Memory B cell (primary cell): ENCODE data around the gene RAP1GAP2.

Experiments used
- ATAC-seq: fragments of 150-1000 bp; cut with Tn5 transposase; 2 replicates; pipeline ENCODE4 v1.10.0; 2021; ENCODE audit warnings: low read depth, mild to moderate bottlenecking, moderate library complexity
- DNase-seq, 2 donors: peaks; one replicate each; pipeline ENCODE4 v3.0.0; 2022; ENCODE audit warnings: low spot score in 2 of 2
- H3K27ac Mint-ChIP-seq: one replicate; pipeline ENCODE4 v1.8.0; 2022; ENCODE audit warnings: mild to moderate bottlenecking, moderate library complexity, mixed read lengths
- H3K27me3 Mint-ChIP-seq: one replicate; pipeline ENCODE4 v1.8.0; 2022; ENCODE audit warnings: mixed read lengths
- H3K36me3 Mint-ChIP-seq: one replicate; pipeline ENCODE4 v1.8.0; 2022; ENCODE audit warnings: mild to moderate bottlenecking, mixed read lengths
- H3K4me1 Mint-ChIP-seq: one replicate; pipeline ENCODE4 v1.8.0; 2022; ENCODE audit warnings: mixed read lengths
- H3K4me3 Mint-ChIP-seq: one replicate; pipeline ENCODE4 v1.8.0; 2022; ENCODE audit warnings: mild to moderate bottlenecking, moderate library complexity, mixed read lengths
- H3K9me3 Mint-ChIP-seq: one replicate; pipeline ENCODE4 v1.8.0; 2022; ENCODE audit warnings: mixed read lengths

Gene RAP1GAP2

GRCh38 chr17:2797637-2798036, 1.4 kb downstream of the RAP1GAP2 start:
- peaks cover 10% of the 10 kb centered on the region for H3K36me3 Mint-ChIP-seq
- no peaks in the 10 kb centered on the region for H3K9me3 Mint-ChIP-seq
- peaks cover 49% of the 10 kb centered on the region for H3K4me1 Mint-ChIP-seq
- peak overlapping the region; percentile 25 for H3K27ac Mint-ChIP-seq
- H3K4me3 Mint-ChIP-seq, result peak overlapping the region; percentile 94
- DNase-seq, result no peak
- ATAC-seq, result no peak
- H3K27me3 Mint-ChIP-seq, result no peaks in the 10 kb centered on the region

GRCh38 chr17:2798188-2798587, 1.9 kb downstream of the RAP1GAP2 start:
- H3K4me1 Mint-ChIP-seq, result peaks cover 51% of the 10 kb centered on the region
- no peak overlapping the region for H3K27ac Mint-ChIP-seq
- peak overlapping the region; percentile 94 for H3K4me3 Mint-ChIP-seq
- H3K9me3 Mint-ChIP-seq, result no peaks in the 10 kb centered on the region
- H3K36me3 Mint-ChIP-seq, result peaks cover 13% of the 10 kb centered on the region
- ATAC-seq, result no peak
- no peak for DNase-seq
- no peaks in the 10 kb centered on the region for H3K27me3 Mint-ChIP-seq

- Mint-ChIP-seq H3K4me3 (no peak overlapping the region), H3K9me3 (no peaks in the 10 kb centered on the region), H3K27ac (no peak overlapping the region), H3K4me1 (peaks cover 49% of the 10 kb centered on the region), H3K27me3 (no peaks in the 10 kb centered on the region), H3K36me3 (peaks cover 16% of the 10 kb centered on the region)
- ATAC-seq (no peak), DNase-seq (no peak)
Measured at GRCh38 chr17:2798678-2799077, 2.4 kb downstream of the RAP1GAP2 start.

DNA sequence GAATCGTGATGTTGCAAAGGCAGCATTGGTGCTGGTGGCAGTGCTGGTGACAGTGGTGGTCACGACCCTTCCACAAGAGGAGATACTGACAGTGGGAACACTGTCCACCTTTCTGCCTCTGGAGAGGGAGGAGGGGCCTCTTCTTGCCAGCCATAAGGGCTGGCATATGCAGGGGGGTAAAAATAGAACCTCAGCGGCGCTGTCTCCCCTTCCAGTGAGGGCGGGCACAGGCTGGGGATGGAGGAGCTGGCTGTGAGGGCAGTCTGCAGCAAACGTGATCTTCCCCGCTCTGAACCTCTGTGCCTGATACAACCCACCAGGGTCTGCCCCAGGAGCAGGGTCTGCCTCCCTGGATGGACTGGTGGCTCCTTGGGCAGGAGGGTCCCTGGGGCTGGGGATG, 3.4 kb downstream of the RAP1GAP2 start:
- DNase-seq, result no peak
- ATAC-seq, result no peak
- peaks cover 17% of the 10 kb centered on the region for H3K36me3 Mint-ChIP-seq
- no peaks in the 10 kb centered on the region for H3K9me3 Mint-ChIP-seq
- peaks cover 40% of the 10 kb centered on the region for H3K4me1 Mint-ChIP-seq
- H3K4me3 Mint-ChIP-seq, result no peak overlapping the region
- no peak overlapping the region for H3K27ac Mint-ChIP-seq
- H3K27me3 Mint-ChIP-seq, result no peaks in the 10 kb centered on the region

DNA sequence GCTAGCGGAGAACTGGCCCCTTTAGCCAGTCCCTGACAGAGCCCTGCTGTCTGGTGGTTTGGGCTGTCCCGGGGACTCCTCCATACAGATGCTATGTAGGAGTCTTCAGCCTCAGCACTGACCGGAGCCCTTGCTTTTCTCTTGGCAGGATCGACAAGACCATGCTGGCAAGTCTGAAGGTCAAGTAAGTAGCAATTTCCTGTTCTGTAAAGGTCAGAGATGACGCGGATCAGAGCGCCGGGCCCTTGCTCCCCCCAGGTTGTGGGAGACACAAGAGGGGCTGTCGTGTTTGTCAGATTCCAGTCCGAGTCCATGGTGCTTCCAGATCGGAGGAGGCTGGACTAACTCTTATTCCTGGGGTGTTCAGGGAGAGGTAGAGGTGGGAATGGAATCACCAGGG, 4.1 kb downstream of the RAP1GAP2 start:
- H3K4me1 Mint-ChIP-seq, result peaks cover 36% of the 10 kb centered on the region
- no peaks in the 10 kb centered on the region for H3K9me3 Mint-ChIP-seq
- H3K36me3 Mint-ChIP-seq, result peaks cover 17% of the 10 kb centered on the region
- H3K27me3 Mint-ChIP-seq, result no peaks in the 10 kb centered on the region
- H3K27ac Mint-ChIP-seq, result no peak overlapping the region
- no peak for DNase-seq
- ATAC-seq, result no peak
- no peak overlapping the region for H3K4me3 Mint-ChIP-seq

DNA sequence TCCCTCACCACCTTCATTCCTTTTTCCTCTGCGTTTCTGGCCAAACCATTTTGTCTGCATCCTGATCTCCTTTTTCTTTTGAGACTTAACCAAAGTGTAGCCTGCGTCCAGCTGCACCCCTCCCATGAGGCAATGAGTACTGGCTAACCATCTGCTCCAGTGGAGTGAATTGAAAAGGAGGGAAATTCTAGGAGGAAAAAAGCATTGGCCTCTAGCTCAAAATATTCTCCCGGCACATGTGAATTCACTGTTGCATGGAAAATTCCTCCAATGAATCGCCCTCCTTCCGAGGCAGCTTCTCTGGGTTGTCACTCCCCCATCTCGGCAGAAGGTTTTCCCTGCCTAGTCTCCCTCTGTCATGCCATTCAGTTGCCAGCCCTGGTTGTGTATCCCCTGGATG, 5.6 kb downstream of the RAP1GAP2 start:
- Mint-ChIP-seq H3K4me3 (no peak overlapping the region), H3K27me3 (no peaks in the 10 kb centered on the region), H3K36me3 (peaks cover 19% of the 10 kb centered on the region), H3K27ac (no peak overlapping the region), H3K9me3 (no peaks in the 10 kb centered on the region), H3K4me1 (peaks cover 28% of the 10 kb centered on the region)
- DNase-seq, result no peak
- no peak for ATAC-seq

DNA sequence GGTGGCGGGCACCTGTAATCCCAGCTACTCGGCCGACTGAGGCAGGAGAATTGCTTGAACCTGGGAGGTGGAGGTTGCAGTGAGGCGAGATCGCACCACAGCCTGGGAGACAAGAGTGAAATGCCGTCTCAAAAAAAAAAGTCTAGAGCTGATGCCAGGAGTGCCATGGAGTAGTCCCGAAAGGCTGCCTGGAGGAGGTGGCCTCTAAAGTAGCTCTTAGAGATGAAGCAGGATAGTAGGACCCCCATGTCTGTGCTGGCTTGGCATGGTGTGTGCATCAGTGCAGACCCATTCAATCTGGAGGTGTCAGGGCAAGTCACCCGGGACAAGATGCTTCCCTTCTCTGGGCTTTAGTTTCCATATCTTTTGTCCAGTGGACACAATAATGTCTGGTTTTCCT, 6.3 kb downstream of the RAP1GAP2 start:
- Mint-ChIP-seq H3K27ac (no peak overlapping the region), H3K9me3 (no peaks in the 10 kb centered on the region), H3K36me3 (peaks cover 19% of the 10 kb centered on the region), H3K4me1 (peaks cover 27% of the 10 kb centered on the region), H3K4me3 (no peak overlapping the region), H3K27me3 (no peaks in the 10 kb centered on the region)
- ATAC-seq (no peak), DNase-seq (no peak)

- Mint-ChIP-seq H3K9me3 (no peaks in the 10 kb centered on the region), H3K27me3 (no peaks in the 10 kb centered on the region), H3K4me1 (peaks cover 23% of the 10 kb centered on the region), H3K4me3 (no peak overlapping the region), H3K27ac (no peak overlapping the region), H3K36me3 (peaks cover 21% of the 10 kb centered on the region)
- DNase-seq (no peak), ATAC-seq (no peak)
Measured at GRCh38 chr17:2803386-2803785, 7.1 kb downstream of the RAP1GAP2 start.

DNA sequence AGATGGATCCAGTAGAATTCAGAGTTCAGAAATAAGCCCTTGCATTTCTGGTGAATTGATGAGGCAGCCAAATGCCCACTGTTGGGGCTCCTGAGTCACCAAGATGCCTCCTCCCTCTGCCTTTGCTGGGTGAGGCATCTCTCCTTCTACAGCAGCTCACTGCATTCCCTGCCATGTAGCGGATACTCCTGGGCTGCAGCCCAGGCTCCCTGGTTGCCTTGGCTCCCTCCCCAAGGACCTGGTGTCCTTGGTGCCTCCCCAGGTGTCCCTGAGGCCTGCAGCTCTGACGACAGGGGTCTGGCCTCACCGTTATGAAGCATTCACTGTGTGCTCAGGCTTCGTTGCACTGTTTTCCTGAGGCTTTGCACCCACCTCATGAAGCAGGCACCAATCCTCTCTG, 7.7 kb downstream of the RAP1GAP2 start:
- Mint-ChIP-seq H3K4me1 (peaks cover 22% of the 10 kb centered on the region), H3K36me3 (peaks cover 21% of the 10 kb centered on the region), H3K27ac (no peak overlapping the region), H3K9me3 (no peaks in the 10 kb centered on the region), H3K4me3 (no peak overlapping the region), H3K27me3 (no peaks in the 10 kb centered on the region)
- DNase-seq (no peak), ATAC-seq (no peak)

DNA sequence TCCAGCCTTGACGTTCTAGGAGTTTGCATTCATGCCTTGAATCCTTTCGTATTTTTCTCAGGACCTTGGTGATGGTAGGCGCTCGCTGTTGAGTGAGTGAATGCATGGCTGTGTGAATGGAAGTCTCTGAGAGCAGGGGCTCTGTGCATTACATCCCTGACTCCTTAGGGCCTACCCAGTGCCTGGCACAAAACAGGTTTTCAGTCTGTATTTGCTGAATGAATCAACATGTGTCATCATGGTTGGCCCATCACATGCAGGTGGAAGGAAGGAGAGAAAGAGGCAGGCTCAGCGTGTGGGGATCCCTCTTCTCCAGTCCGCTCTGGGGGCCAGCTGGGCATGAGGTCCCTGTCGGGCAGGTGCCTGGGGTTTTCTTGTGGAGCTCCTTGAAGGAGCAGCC, 8.7 kb downstream of the RAP1GAP2 start:
- Mint-ChIP-seq H3K9me3 (no peaks in the 10 kb centered on the region), H3K4me3 (no peak overlapping the region), H3K27ac (no peak overlapping the region), H3K4me1 (peaks cover 20% of the 10 kb centered on the region), H3K27me3 (no peaks in the 10 kb centered on the region), H3K36me3 (peaks cover 21% of the 10 kb centered on the region)
- ATAC-seq (no peak), DNase-seq (no peak)

- ATAC-seq, result no peak
- no peaks in the 10 kb centered on the region for H3K9me3 Mint-ChIP-seq
- H3K27me3 Mint-ChIP-seq, result no peaks in the 10 kb centered on the region
- DNase-seq, result no peak
- H3K4me3 Mint-ChIP-seq, result no peak overlapping the region
- H3K36me3 Mint-ChIP-seq, result peaks cover 14% of the 10 kb centered on the region
- H3K27ac Mint-ChIP-seq, result no peak overlapping the region
- peaks cover 23% of the 10 kb centered on the region for H3K4me1 Mint-ChIP-seq
Measured at GRCh38 chr17:2805961-2806360, 9.7 kb downstream of the RAP1GAP2 start.

DNA sequence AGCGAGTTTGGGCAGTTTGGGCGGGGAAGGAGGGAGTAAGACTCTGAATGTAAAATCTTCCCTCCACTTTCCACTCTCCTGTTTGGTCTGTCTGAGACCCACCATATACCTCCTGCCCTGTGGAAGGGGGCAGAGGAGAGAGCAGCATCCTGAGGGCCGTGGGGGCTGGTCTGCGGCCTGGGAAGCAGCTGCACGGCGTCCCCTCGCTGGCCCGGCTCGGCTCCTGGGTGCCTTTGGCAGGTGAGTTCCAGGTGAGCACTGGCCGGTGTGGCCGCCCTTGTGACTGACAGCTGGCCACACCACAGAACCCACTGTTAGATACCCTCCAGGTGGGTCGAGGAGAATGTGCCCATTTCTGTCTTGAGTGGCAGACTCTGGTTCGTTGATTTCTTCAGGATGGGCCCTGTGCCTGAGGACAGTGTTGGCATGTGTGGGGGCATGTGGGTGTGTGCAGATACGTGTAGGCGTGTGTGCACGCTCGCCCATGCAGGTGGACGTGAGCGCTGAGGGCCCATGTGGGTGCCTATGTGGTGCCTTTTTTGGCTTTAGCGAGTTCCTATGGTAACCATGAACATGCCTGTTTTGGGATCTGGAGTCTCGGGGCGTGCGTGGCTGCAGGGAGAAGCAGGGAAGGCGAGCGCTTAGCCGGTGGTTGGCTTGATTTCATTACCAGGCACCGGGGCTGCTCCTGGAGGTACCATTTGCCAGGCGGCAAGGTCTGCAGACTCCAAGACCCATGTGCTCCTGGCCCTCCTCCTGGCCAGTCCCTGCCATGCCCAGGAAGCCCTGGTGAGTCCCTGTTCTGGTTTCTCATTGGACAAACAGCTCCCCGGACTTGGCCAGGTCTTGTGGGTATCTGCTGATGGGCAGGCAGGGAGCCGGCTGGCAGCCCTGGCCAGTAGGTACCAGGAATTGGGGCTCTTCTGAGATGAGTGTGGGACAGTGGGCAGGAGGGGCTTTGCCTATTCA, 12.4 kb downstream of the RAP1GAP2 start:
- Mint-ChIP-seq H3K27ac (no peak overlapping the region), H3K4me1 (peaks cover 22% of the 10 kb centered on the region), H3K9me3 (no peaks in the 10 kb centered on the region), H3K4me3 (no peak overlapping the region), H3K36me3 (peaks cover 7% of the 10 kb centered on the region), H3K27me3 (no peaks in the 10 kb centered on the region)
- DNase-seq (no peak), ATAC-seq (no peak)

DNA sequence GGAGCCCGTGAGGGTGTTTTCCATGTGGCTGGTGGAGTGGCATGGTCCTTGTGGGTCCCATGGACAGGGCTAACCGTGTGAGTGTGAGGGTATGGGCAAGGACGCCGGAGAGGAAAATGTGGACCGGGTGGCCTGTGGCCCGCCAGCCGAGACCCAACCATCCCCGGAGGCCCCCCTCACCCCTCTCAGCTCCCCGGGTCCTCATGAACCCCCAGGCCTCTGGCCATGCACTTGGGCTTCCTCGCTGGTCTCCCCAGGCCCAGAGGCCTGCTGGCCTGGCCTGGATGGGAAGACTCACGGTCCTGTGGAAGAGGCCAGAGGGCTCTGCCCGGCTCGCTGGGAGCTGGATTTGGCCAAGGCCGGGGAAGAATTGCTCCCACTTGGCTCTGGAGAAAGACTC, 13.1 kb downstream of the RAP1GAP2 start:
- ATAC-seq (no peak), DNase-seq (no peak)
- no peaks in the 10 kb centered on the region for H3K9me3 Mint-ChIP-seq
- no peak overlapping the region for H3K27ac Mint-ChIP-seq
- H3K27me3 Mint-ChIP-seq, result no peaks in the 10 kb centered on the region
- peaks cover 6% of the 10 kb centered on the region for H3K36me3 Mint-ChIP-seq
- peaks cover 25% of the 10 kb centered on the region for H3K4me1 Mint-ChIP-seq
- H3K4me3 Mint-ChIP-seq, result no peak overlapping the region

DNA sequence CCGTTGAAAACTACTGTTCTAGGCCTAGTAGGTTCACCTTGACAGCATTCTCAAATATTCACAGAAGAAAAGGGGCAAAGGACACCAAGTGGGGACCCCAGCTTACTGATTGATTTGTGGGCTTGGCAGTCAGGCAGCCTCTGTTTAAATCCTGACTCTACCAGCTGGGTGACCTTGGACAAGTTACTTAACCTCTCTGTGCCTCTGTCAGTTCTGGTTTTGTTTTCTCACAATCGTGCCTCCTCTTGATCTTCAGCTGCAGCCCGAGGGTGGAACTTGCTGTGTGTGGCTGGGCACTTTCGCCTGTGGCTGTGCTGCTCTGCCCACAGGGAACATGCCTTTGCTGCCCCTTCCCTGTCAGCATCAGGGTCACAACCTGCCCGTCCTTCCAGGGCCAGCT, 17.8 kb downstream of the RAP1GAP2 start:
- peak; percentile 4 for ATAC-seq
- H3K27ac Mint-ChIP-seq, result peak overlapping the region; percentile 82

More for the DNA sequence above, 17.8 kb downstream of the RAP1GAP2 start:
- H3K9me3 Mint-ChIP-seq, result no peaks in the 10 kb centered on the region
- H3K4me1 Mint-ChIP-seq, result peaks cover 25% of the 10 kb centered on the region
- no peaks in the 10 kb centered on the region for H3K27me3 Mint-ChIP-seq
- peak overlapping the region; percentile 78 for H3K4me3 Mint-ChIP-seq
- no peak for DNase-seq
- H3K36me3 Mint-ChIP-seq, result peaks cover 3% of the 10 kb centered on the region
